Heart left ventricle (tissue), 13 donors: ENCODE data around the gene NOM1.

Source experiments
- CTCF ChIP-seq, 12 donors: fragments of 200-600 bp; sonication (generic) in 4 of 12; IDR thresholded peaks; one replicate each; pipeline versions ENCODE4 v1.5.0 to v1.8.0; 2018 to 2022; ENCODE audit warnings: antibody characterized with exemption in 12 of 12, mild to moderate bottlenecking in 5 of 12
- POLR2A ChIP-seq, 2 donors: fragments of 450-650 bp; IDR thresholded peaks; one replicate each; pipeline ENCODE4 v1.6.1; 2017; ENCODE audit warnings: antibody characterized with exemption in 2 of 2, mild to moderate bottlenecking in 2 of 2, moderate library complexity in 2 of 2
- donor health status: ischemic (EF 13 %, LVEDD 7.1; RV severe dilation, severe dysfunction).
- donor health status: DM: no; HTN: yes; CAD: no.
- donor health status: DM: no; HTN: no; CAD: no.
- donor health status: ischemic (EF 25% LVEDD 6.9; RV normal size, moderate dysfunction).
- donor health status: ischemic (EF 25% LVEDD 5.7; RV mildly dilated, moderate dysfunction).
- donor health status: ischemic (EF 35%, LVEDD 5.7; RV mildly dilated, moderate dysfunction).
- donor health status: nonischemic (EF 11% LVEDD 7.7; RV severe dilation, severe dysfunction).
- donor health status: DM: yes; HTN: yes; CAD: no.
- donor health status: PGD.
- donor health status: ischemic (EF 29% LVEDD 5.4; RV normal size, mild dysfunction).
- donor health status: nonischemic (EF 23%, LVEDD 6.1; RV moderate dilation, normal function).

DNA sequence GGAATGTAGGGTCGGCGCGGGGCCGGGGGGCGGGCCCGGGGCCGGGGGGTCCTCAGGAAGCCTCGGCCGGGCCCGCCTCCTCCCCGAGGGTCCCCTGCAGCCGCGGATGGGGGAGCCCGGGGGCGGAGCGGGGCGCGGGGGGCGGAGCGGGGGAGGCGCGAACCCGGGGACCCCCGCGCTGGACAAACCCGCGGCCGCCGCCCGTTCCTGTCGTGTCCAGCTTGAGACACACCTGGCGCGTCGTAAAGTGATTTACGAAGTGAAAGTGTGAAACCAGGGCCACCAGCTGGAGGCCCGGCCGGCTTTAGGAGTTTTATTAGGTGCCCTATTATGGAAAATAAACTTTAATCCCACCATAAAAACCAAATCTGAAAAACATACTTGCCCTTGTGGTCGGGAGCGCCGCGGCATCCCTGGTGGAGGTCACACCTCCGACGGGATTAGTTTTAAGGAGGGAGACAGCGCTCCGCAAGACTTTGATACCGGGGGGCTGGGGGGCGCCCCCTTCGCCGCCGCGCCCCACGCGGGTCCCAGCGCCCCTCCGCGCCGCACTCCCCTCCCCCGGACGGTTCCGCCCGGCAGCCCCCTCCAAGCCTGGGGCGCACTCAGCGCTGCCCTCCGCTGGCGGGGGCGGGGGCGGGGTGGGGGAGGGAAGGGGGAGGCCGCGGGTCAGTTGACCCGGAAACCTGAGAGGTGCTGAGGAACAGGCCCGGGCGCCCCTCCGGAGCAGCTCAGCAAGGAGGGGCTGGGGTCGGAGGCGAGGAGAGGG is 50.6 kb downstream of the NOM1 start:
- TF ChIP-seq CTCF (IDR thresholded peaks at IDR 0.05) (no peak), POLR2A (IDR thresholded peaks at IDR 0.05) (no peak)
